Neural progenitor cell (in vitro differentiated cells): ENCODE measurements around the gene SLCO1B3. TPM values are rescaled to one million over a fixed set of nuclear protein-coding genes. Genes with fewer than 3 reads are reported as not detected.

Experiments
- DNase-seq: peaks from one replicate; pipeline ENCODE4 v3.0.0-alpha.2; 2016; ENCODE audit warnings: low spot score
- H2AFZ ChIP-seq: fragments of 200-600 bp; sonication (generic); replicated peaks from 2 replicates; pipeline ENCODE4 v1.6.1; 2016; ENCODE audit warnings: antibody characterized with exemption
- H3F3A ChIP-seq: fragments of 200-600 bp; sonication (generic); 2 replicates; pipeline ENCODE4 v1.6.1; 2016; ENCODE audit warnings: antibody characterized with exemption, low read depth
- H3K27ac ChIP-seq: fragments of 200-600 bp; sonication (generic); 2 replicates; pipeline ENCODE4 v1.5.1; 2016; ENCODE audit warnings: mild to moderate bottlenecking
- H3K27me3 ChIP-seq: fragments of 200-600 bp; sonication (generic); 2 replicates; pipeline ENCODE4 v1.6.1; 2016; ENCODE audit warnings: mild to moderate bottlenecking, moderate library complexity
- H3K36me3 ChIP-seq: fragments of 200-600 bp; sonication (generic); 2 replicates; pipeline ENCODE4 v1.5.1; 2016
- H3K4me1 ChIP-seq: fragments of 200-600 bp; sonication (generic); 2 replicates; pipeline ENCODE4 v1.6.1; 2016; ENCODE audit warnings: mixed run types
- H3K4me2 ChIP-seq: fragments of 200-600 bp; sonication (generic); 2 replicates; pipeline ENCODE4 v1.6.1; 2016
- H3K4me3 ChIP-seq: fragments of 200-600 bp; sonication (generic); 2 replicates; pipeline ENCODE4 v1.5.1; 2016
- H3K79me2 ChIP-seq: fragments of 200-600 bp; sonication (generic); 2 replicates; pipeline ENCODE4 v1.6.1; 2016; ENCODE audit warnings: low read depth
- H3K9ac ChIP-seq: fragments of 200-600 bp; sonication (generic); 2 replicates; pipeline ENCODE4 v1.6.1; 2016
- H3K9me3 ChIP-seq: fragments of 200-600 bp; sonication (generic); 2 replicates; pipeline ENCODE4 v1.5.1; 2016; ENCODE audit warnings: low read depth
- H4K20me1 ChIP-seq: fragments of 200-600 bp; sonication (generic); 2 replicates; pipeline ENCODE4 v1.6.1; 2016; ENCODE audit warnings: low read depth
- H3K27ac Mint-ChIP-seq: 3 replicates; pipeline ENCODE4 v1.8.0; 2021; ENCODE audit warnings: mixed read lengths
- H3K27me3 Mint-ChIP-seq: 2 replicates; pipeline ENCODE4 v1.8.0; 2022; ENCODE audit warnings: low read depth, mild to moderate bottlenecking, inconsistent platforms, moderate library complexity, mixed read lengths; ENCODE audit not compliant: insufficient read depth
- H3K36me3 Mint-ChIP-seq: 3 replicates; pipeline ENCODE4 v1.8.0; 2021; ENCODE audit warnings: mixed read lengths
- H3K4me1 Mint-ChIP-seq: 3 replicates; pipeline ENCODE4 v1.8.0; 2021; ENCODE audit warnings: mixed read lengths
- H3K4me3 Mint-ChIP-seq: 3 replicates; pipeline ENCODE4 v1.8.0; 2021; ENCODE audit warnings: mild to moderate bottlenecking, moderate library complexity, mixed read lengths
- H3K9me3 Mint-ChIP-seq: 3 replicates; pipeline ENCODE4 v1.8.0; 2020; ENCODE audit warnings: mixed read lengths
- EZH2 ChIP-seq: fragments of 200-600 bp; sonication (generic); IDR thresholded peaks from 2 replicates; pipeline ENCODE4 v1.6.1; 2017; ENCODE audit warnings: antibody characterized with exemption, mild to moderate bottlenecking, moderate library complexity
- EZH2phosphoT487 ChIP-seq: fragments of 200-600 bp; sonication (generic); IDR thresholded peaks from 2 replicates; pipeline ENCODE4 v1.6.1; 2017; ENCODE audit warnings: antibody characterized with exemption
- total RNA-seq: library from RNA; depleted of rRNA; stranded (reverse); fragments of >200 nt; gene quantifications from 2 replicates; pipeline ENCODE4 v1.2.3, GENCODE V29; 2015; ENCODE audit warnings: low replicate concordance
- TF ChIP-seq, protein P1 (sequence below): fragments of 200-600 bp; sonication (generic); IDR thresholded peaks from 2 replicates; pipeline ENCODE4 v1.5.1; 2017; ENCODE audit warnings: antibody characterized with exemption, mild to moderate bottlenecking

SLCO1B3 gene
- total RNA-seq, 1 donor from 2014 or later, result not detected

- no peaks in the 10 kb centered on the region for H3K27me3 ChIP-seq
- no peaks in the 10 kb centered on the region for H4K20me1 ChIP-seq
- H3K27ac Mint-ChIP-seq, result no peak overlapping the region
- TF ChIP-seq EZH2, result no peak
- no peak for TF ChIP-seq EZH2phosphoT487
- TF ChIP-seq, protein P1, sequence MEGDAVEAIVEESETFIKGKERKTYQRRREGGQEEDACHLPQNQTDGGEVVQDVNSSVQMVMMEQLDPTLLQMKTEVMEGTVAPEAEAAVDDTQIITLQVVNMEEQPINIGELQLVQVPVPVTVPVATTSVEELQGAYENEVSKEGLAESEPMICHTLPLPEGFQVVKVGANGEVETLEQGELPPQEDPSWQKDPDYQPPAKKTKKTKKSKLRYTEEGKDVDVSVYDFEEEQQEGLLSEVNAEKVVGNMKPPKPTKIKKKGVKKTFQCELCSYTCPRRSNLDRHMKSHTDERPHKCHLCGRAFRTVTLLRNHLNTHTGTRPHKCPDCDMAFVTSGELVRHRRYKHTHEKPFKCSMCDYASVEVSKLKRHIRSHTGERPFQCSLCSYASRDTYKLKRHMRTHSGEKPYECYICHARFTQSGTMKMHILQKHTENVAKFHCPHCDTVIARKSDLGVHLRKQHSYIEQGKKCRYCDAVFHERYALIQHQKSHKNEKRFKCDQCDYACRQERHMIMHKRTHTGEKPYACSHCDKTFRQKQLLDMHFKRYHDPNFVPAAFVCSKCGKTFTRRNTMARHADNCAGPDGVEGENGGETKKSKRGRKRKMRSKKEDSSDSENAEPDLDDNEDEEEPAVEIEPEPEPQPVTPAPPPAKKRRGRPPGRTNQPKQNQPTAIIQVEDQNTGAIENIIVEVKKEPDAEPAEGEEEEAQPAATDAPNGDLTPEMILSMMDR, result no peak
- H3K4me1 Mint-ChIP-seq, result no peaks in the 10 kb centered on the region
- H3K9me3 ChIP-seq, result no peaks in the 10 kb centered on the region
- H3K4me1 ChIP-seq, result no peaks in the 10 kb centered on the region
- no peaks in the 10 kb centered on the region for H3K36me3 Mint-ChIP-seq
- H3K27ac ChIP-seq, result no peak overlapping the region
- H3F3A ChIP-seq, result no peaks in the 10 kb centered on the region
- H3K9ac ChIP-seq, result no peak overlapping the region
- no peak overlapping the region for H3K4me3 Mint-ChIP-seq
- no peak overlapping the region for H2AFZ ChIP-seq
- peaks cover 2% of the 10 kb centered on the region for H3K9me3 Mint-ChIP-seq
- DNase-seq, result no peak
- H3K4me2 ChIP-seq, result no peak overlapping the region
- no peaks in the 10 kb centered on the region for H3K79me2 ChIP-seq
- peaks cover 3% of the 10 kb centered on the region for H3K27me3 Mint-ChIP-seq
- H3K36me3 ChIP-seq, result no peaks in the 10 kb centered on the region
- H3K4me3 ChIP-seq, result no peak overlapping the region
Measured at GRCh38 chr12:20815574-20815973, 5.1 kb downstream of the SLCO1B3 start.

DNA sequence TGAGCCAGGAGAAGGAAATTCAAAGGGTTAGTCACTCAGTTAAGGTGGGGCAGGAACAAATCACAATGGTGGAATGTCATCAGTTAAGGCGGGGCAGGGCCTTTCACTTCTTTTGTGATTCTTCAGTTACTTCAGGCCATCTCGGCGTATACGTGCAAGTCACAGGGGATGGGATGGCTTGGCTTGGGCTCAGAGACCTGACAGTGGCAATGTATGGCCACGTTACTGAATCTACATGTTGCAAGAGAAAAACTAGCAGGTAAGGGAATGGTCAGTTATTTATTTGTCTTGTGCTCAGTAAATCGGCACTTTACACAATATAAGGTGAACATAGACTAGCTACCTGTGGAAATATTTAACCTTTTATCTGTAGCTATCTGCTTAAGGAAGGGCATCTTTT is 11.9 kb downstream of the SLCO1B3 start:
- H3K9ac ChIP-seq, result no peak overlapping the region

GRCh38 chr12:20822925-20823324 is 12.4 kb downstream of the SLCO1B3 start:
- Histone ChIP-seq H3K36me3 (no peaks in the 10 kb centered on the region), H3K27ac (no peak overlapping the region), H3K4me3 (no peak overlapping the region), H3K79me2 (no peaks in the 10 kb centered on the region), H4K20me1 (no peaks in the 10 kb centered on the region), H3K4me2 (no peak overlapping the region), H3K27me3 (no peaks in the 10 kb centered on the region), H3K9me3 (no peaks in the 10 kb centered on the region), H3K4me1 (no peaks in the 10 kb centered on the region), H2AFZ (no peak overlapping the region), H3F3A (no peaks in the 10 kb centered on the region), H3K9ac (no peak overlapping the region)
- Mint-ChIP-seq H3K36me3 (no peaks in the 10 kb centered on the region), H3K27ac (no peak overlapping the region), H3K27me3 (peaks cover 2% of the 10 kb centered on the region), H3K4me1 (no peaks in the 10 kb centered on the region), H3K9me3 (peaks cover 14% of the 10 kb centered on the region), H3K4me3 (no peak overlapping the region)
- TF ChIP-seq, protein P1, result no peak
- TF ChIP-seq EZH2 (no peak), EZH2phosphoT487 (no peak)
- DNase-seq, result no peak

More for the DNA sequence above, 11.9 kb downstream of the SLCO1B3 start:
- Histone ChIP-seq H3K4me3 (no peak overlapping the region), H3K27ac (no peak overlapping the region), H3K27me3 (no peaks in the 10 kb centered on the region), H3F3A (no peaks in the 10 kb centered on the region), H3K79me2 (no peaks in the 10 kb centered on the region), H3K4me2 (no peak overlapping the region), H3K4me1 (no peaks in the 10 kb centered on the region), H2AFZ (no peak overlapping the region), H4K20me1 (no peaks in the 10 kb centered on the region), H3K9me3 (no peaks in the 10 kb centered on the region), H3K36me3 (no peaks in the 10 kb centered on the region)
- H3K4me3 Mint-ChIP-seq, result no peak overlapping the region
- H3K27ac Mint-ChIP-seq, result no peak overlapping the region
- H3K9me3 Mint-ChIP-seq, result peaks cover 16% of the 10 kb centered on the region
- H3K4me1 Mint-ChIP-seq, result no peaks in the 10 kb centered on the region
- no peak for DNase-seq
- peaks cover 3% of the 10 kb centered on the region for H3K27me3 Mint-ChIP-seq
- H3K36me3 Mint-ChIP-seq, result no peaks in the 10 kb centered on the region
- TF ChIP-seq EZH2phosphoT487, result no peak
- TF ChIP-seq, protein P1, result no peak
- no peak for TF ChIP-seq EZH2
